Psoas muscle (tissue), 8 donors: ENCODE results near the gene NPIPB6. TPM values are rescaled to one million over a fixed set of nuclear protein-coding genes. Genes with fewer than 3 reads are reported as not detected.

Experiments
- ATAC-seq, 4 donors: fragments of 200-7000 bp; cut with Tn5 transposase; one replicate each; pipeline ENCODE4 v1.9.1; 2020; ENCODE audit warnings: moderate library complexity in 3 of 4, mild to moderate bottlenecking in 2 of 4
- DNase-seq, 2 donors: peaks; one replicate each; pipeline ENCODE4 v3.0.0-alpha.2; 2020
- H3K27ac ChIP-seq: fragments of 200-600 bp; one replicate; pipeline ENCODE4 v1.8.0; 2022
- H3K27me3 ChIP-seq, 3 donors: fragments of 200-600 bp in 1 of 3; one replicate each; pipeline versions ENCODE4 v1.6.1 to v1.8.0; 2013 to 2022; ENCODE audit warnings: low read length in 2 of 3, mild to moderate bottlenecking in 2 of 3, moderate library complexity in 1 of 3; ENCODE audit not compliant: insufficient read depth in 3 of 3
- H3K36me3 ChIP-seq, 2 donors: fragments of 200-600 bp in 1 of 2; one replicate each; pipeline versions ENCODE4 v1.6.1 to v1.8.0; 2013 to 2022; ENCODE audit warnings: low read depth in 1 of 2, mild to moderate bottlenecking in 1 of 2, moderate library complexity in 1 of 2; ENCODE audit not compliant: insufficient read depth in 1 of 2
- H3K4me1 ChIP-seq: fragments of 200-600 bp; one replicate; pipeline ENCODE4 v1.8.0; 2022
- H3K4me3 ChIP-seq: fragments of 200-600 bp; one replicate; pipeline ENCODE4 v1.8.0; 2022; ENCODE audit warnings: mild to moderate bottlenecking
- H3K9me3 ChIP-seq: fragments of 200-600 bp; one replicate; pipeline ENCODE4 v1.8.0; 2022
- WGBS, 3 donors: extraction: QIAGEN DNeasy Blood & Tissue Kit; methylation state at CpG; one replicate each; pipeline versions ENCODE4 v1.1.6 to v1.1.7; 2013; 5-methylcytosine and 5-hydroxymethylcytosine counted together
- intact Hi-C, 2 donors: fragments of 100-400 bp; cut with DNase I; formaldehyde crosslinking; loops; one replicate each; pipeline versions ENCODE4 v1.11.0 to v1.14.2; 2022
- polyA plus RNA-seq, 3 donors: library from polyadenylated mRNA; stranded (reverse); fragments of 200-250 nt; gene quantifications; one replicate each; pipeline ENCODE4 v1.2.3, GENCODE V29; 2013
- total RNA-seq, 4 donors: library from RNA; stranded (reverse); fragmentation: NEBNext Ultra II Directional in 2 of 4; extraction: Animal tissue kit (Norgen Biotek cat#: 25700) in 2 of 4; gene quantifications; one replicate each; pipeline versions ENCODE4 v1.2.1 to v1.2.4, GENCODE V29; 2021 to 2023
- TF ChIP-seq, protein P1 (sequence below): fragments of 200-600 bp; IDR thresholded peaks from one replicate; pipeline ENCODE4 v1.8.0; 2022; ENCODE audit warnings: antibody characterized with exemption
- donor health status: healthy with polysubstance abuse.
- donor health status: DM: no; HTN: no; CAD: no; lungs with moderate emphysema.
- donor health status: Bipolar disorder and iron deficiency.
- donor health status: healthy.
- donor health status: DM: yes; HTN: yes; CAD: no.
- donor health status: DM: no; HTN: no; CAD: no.
- donor health status: DM: no; HTN: no; CAD: no.
- donor health status: DM: yes; HTN: yes; CAD: no.

Gene NPIPB6
- total and polyA plus RNA-seq, 7 donors: 0.17 to 1.5 (median 0.72) TPM; not detected in 1

DNA sequence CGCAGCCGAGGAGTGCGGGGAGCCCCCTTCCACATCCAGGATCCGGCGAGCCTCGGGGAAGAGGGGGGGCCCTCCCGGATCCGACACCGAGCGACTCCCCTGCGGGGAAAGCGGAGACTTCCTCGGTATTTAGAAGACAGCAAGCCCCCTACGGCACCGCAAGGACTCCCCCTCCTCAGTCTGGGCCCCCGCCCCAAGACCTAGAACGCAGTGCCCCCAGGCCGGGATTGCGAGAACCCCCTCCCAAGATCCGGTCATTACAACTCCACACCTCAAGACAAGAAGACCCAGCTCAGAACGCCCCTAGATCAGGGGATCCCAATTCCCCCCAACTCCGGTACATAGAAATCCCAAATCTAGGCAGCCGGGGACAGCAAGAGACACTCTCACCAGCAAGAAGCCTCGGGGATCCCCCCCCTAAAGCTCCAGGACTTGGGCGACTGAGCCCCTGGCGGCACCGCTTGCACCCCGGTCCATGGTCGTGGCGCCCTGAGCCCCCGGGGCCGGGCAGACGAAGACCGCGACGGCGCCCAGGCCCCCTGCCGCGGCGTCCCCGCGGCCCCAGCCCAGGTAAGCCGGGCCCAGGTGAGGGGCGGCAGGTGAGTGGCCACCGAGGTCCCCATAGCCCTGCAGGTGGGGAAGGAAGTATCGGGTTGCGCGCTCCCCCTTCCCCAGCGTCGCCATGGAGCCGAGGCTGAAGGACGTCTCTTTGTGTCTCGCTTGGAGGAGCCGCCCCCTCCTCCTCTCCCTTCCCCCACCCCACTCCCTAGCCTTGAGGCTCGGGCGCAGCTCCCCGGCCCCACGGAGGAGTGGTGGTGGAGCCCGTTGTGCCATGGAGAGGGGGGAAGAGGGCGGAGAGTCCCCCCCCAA lies 70.3 kb downstream of the NPIPB6 start:
- WGBS, 3 donors: 15 to 18% (median 17%) methylated on average over 42 to 60 of the region's 60 CpGs
- Histone ChIP-seq H3K4me3 (peak overlapping the region; percentile 71), H3K9me3 (no peaks in the 10 kb centered on the region), H3K36me3 (no peaks in the 10 kb centered on the region), H3K27ac (peak overlapping the region; percentile 60), H3K4me1 (peaks cover 30% of the 10 kb centered on the region), H3K27me3 (no peaks in the 10 kb centered on the region)
- TF ChIP-seq, protein P1, sequence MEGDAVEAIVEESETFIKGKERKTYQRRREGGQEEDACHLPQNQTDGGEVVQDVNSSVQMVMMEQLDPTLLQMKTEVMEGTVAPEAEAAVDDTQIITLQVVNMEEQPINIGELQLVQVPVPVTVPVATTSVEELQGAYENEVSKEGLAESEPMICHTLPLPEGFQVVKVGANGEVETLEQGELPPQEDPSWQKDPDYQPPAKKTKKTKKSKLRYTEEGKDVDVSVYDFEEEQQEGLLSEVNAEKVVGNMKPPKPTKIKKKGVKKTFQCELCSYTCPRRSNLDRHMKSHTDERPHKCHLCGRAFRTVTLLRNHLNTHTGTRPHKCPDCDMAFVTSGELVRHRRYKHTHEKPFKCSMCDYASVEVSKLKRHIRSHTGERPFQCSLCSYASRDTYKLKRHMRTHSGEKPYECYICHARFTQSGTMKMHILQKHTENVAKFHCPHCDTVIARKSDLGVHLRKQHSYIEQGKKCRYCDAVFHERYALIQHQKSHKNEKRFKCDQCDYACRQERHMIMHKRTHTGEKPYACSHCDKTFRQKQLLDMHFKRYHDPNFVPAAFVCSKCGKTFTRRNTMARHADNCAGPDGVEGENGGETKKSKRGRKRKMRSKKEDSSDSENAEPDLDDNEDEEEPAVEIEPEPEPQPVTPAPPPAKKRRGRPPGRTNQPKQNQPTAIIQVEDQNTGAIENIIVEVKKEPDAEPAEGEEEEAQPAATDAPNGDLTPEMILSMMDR: no peak
- DNase-seq (peak in 1 of 2 donors; percentile 51), ATAC-seq (no peak)
- intact Hi-C loops: no loop called here

Other genes with a start within 250 kb of the NPIPB6 start
- gene XPO6, start 151.5 kb downstream of the NPIPB6 start, total RNA-seq: 10 to 100 TPM; 24.5 to 44.2 (median 27.0) TPM
- gene XPO6, start 151.5 kb downstream of the NPIPB6 start, polyA plus RNA-seq: 10 to 100 TPM; 16.7 to 46.5 (median 26.4) TPM
- gene SBK1, start 71.0 kb downstream of the NPIPB6 start, total RNA-seq: 10 to 100 TPM in 2 of 4 donors, 1 to 10 TPM in 2; 2.5 to 20.6 (median 9.2) TPM
- 1 to 10 TPM; 1.3 to 5.3 (median 1.9) TPM for gene SBK1, start 71.0 kb downstream of the NPIPB6 start, polyA plus RNA-seq
- gene EIF3CL, start 40.3 kb upstream of the NPIPB6 start, total RNA-seq: 100 to 1,000 TPM in 2 of 4 donors, 10 to 100 TPM in 2; 25.5 to 126 (median 94.2) TPM
- 100 to 1,000 TPM in 1 of 3 donors, 10 to 100 TPM in 2; 60.6 to 130 (median 84.5) TPM for gene EIF3CL, start 40.3 kb upstream of the NPIPB6 start, polyA plus RNA-seq
- gene NPIPB7, start 108.8 kb upstream of the NPIPB6 start, total RNA-seq: under 1 TPM in 1 of 4 donors, not detected in 3; 0.20 TPM
- gene NPIPB7, start 108.8 kb upstream of the NPIPB6 start, polyA plus RNA-seq: under 1 TPM in 1 of 3 donors, not detected in 2; 0.04 TPM
- 10 to 100 TPM; 10.8 to 15.3 (median 14.0) TPM for gene CLN3, start 128.6 kb upstream of the NPIPB6 start, total RNA-seq
- 10 to 100 TPM; 15.4 to 29.3 (median 18.3) TPM for gene CLN3, start 128.6 kb upstream of the NPIPB6 start, polyA plus RNA-seq
- under 1 TPM; 0.34 to 0.59 (median 0.36) TPM for gene APOBR, start 131.1 kb upstream of the NPIPB6 start, total RNA-seq
- under 1 TPM; 0.14 to 0.47 (median 0.26) TPM for gene APOBR, start 131.1 kb upstream of the NPIPB6 start, polyA plus RNA-seq
- gene IL27, start 143.3 kb upstream of the NPIPB6 start, total RNA-seq: not detected
- gene IL27, start 143.3 kb upstream of the NPIPB6 start, polyA plus RNA-seq: under 1 TPM in 1 of 3 donors, not detected in 2; 0.10 TPM
- gene NUPR1, start 175.5 kb upstream of the NPIPB6 start, total RNA-seq: 100 to 1,000 TPM in 1 of 4 donors, 10 to 100 TPM in 3; 23.7 to 139 (median 34.9) TPM
- gene NUPR1, start 175.5 kb upstream of the NPIPB6 start, polyA plus RNA-seq: 100 to 1,000 TPM in 1 of 3 donors, 10 to 100 TPM in 2; 40.9 to 141 (median 63.2) TPM
- 10 to 100 TPM; 20.5 to 48.3 (median 25.9) TPM for gene SGF29, start 190.4 kb upstream of the NPIPB6 start, total RNA-seq
- gene SGF29, start 190.4 kb upstream of the NPIPB6 start, polyA plus RNA-seq: 10 to 100 TPM; 22.3 to 47.4 (median 29.4) TPM
- 1 to 10 TPM in 1 of 4 donors, under 1 TPM in 2, not detected in 1; 0.34 to 1.5 (median 0.52) TPM for gene SULT1A2, start 233.5 kb upstream of the NPIPB6 start, total RNA-seq
- under 1 TPM in 2 of 3 donors, not detected in 1; 0.09 to 0.34 TPM for gene SULT1A2, start 233.5 kb upstream of the NPIPB6 start, polyA plus RNA-seq
- 10 to 100 TPM in 3 of 4 donors, 1 to 10 TPM in 1; 8.1 to 22.8 (median 13.4) TPM for gene SULT1A1, start 246.5 kb upstream of the NPIPB6 start, total RNA-seq
- 1 to 10 TPM; 2.8 to 6.3 (median 3.5) TPM for gene SULT1A1, start 246.5 kb upstream of the NPIPB6 start, polyA plus RNA-seq